ENCODE measurements around the gene PIP5KL1.

GRCh38 chr9:127912882-127913281 is 17.7 kb downstream of the PIP5KL1 start:
- TF ChIP-seq CTCF (IDR thresholded peaks at IDR 0.05) (no peak), POLR2A (IDR thresholded peaks at IDR 0.05) (no peak)
